GM12878 (cell line): Measurements from ENCODE around the gene LYPLA2. TPM values are rescaled to one million over a fixed set of nuclear protein-coding genes. Genes with fewer than 3 reads are reported as not detected.

ENCODE experiments used
- CBX3 ChIP-seq: fragments of 200-600 bp; sonication (generic); IDR thresholded peaks from 2 replicates; pipeline ENCODE4 v1.6.1; 2016; ENCODE audit warnings: low read depth, borderline replicate concordance
- CTCF ChIP-seq, 3 experiments: IDR thresholded peaks in 2 of 3; conservative IDR thresholded peaks in 1 of 3; 2 replicates each; pipeline ENCODE4 v1.5.1; 2011; ENCODE audit warnings: low read depth in 3 of 3, low read length in 3 of 3, mild to moderate bottlenecking in 3 of 3, control low read depth in 2 of 3, moderate library complexity in 2 of 3, inconsistent platforms in 1 of 3, mixed read lengths in 1 of 3; ENCODE audit not compliant: control insufficient read depth in 2 of 3, insufficient read depth in 1 of 3; ENCODE audit errors: extremely low read depth in 1 of 3
- GABPA ChIP-seq: IDR thresholded peaks from 2 replicates; pipeline ENCODE4 v1.6.1; 2014; ENCODE audit warnings: antibody characterized with exemption, low read depth, mild to moderate bottlenecking, inconsistent platforms
- NFYA ChIP-seq: IDR thresholded peaks from 2 replicates; pipeline ENCODE4 v1.6.1; 2011; ENCODE audit warnings: low read depth, mild to moderate bottlenecking, low read length, improper control_type of control experiment, borderline replicate concordance
- ZNF24 ChIP-seq: fragments of 450-650 bp; IDR thresholded peaks from 2 replicates; pipeline ENCODE4 v1.6.1; 2017; ENCODE audit warnings: antibody characterized with exemption, mild to moderate bottlenecking
- polyA plus RNA-seq, 11 experiments: library from polyadenylated mRNA; depleted of rRNA in 4 of 11; unstranded in 6 of 11; stranded (reverse) in 5 of 11; fragments of >200 nt; fragmentation: Nextera tagmentation in 4 of 11; fragmentation: Illumina TruSeq in 1 of 11; extraction: Ambion mirVana in 4 of 11; extraction: Trizol in 1 of 11; gene quantifications; 1 replicate in 1 of 11; 2 replicates in 10 of 11; pipeline versions ENCODE4 v1.2.1 to v1.2.3, GENCODE V29; 2011 to 2016; ENCODE audit warnings: inconsistent platforms in 2 of 11, missing spikeins in 2 of 11, low read depth in 1 of 11
- total RNA-seq, 4 experiments: library from RNA; depleted of rRNA in 3 of 4; stranded (reverse); fragments of >200 nt in 3 of 4; fragmentation: Illumina TruSeq in 1 of 4; extraction: Trizol in 1 of 4; gene quantifications; 2 replicates each; pipeline versions ENCODE4 v1.2.1 to v1.2.3, GENCODE V29; 2013 to 2021
- TF ChIP-seq, protein P1 (sequence below): fragments of 450-650 bp; IDR thresholded peaks from 2 replicates; pipeline ENCODE4 v1.6.1; 2017; ENCODE audit warnings: mild to moderate bottlenecking
- TF ChIP-seq, protein P2 (sequence below): fragments of 450-650 bp; IDR thresholded peaks from 2 replicates; pipeline ENCODE4 v1.6.1; 2016; ENCODE audit warnings: mild to moderate bottlenecking
- TF ChIP-seq, protein P3 (sequence below): fragments of 450-650 bp; IDR thresholded peaks from 2 replicates; pipeline ENCODE4 v1.6.1; 2018; ENCODE audit warnings: mild to moderate bottlenecking, low read depth, moderate library complexity; ENCODE audit not compliant: partially characterized antibody

Gene LYPLA2
- total and polyA plus RNA-seq, 10 of the 15 experiments (the other 5 are each of a cell fraction or from before 2014, with no cell fraction given) = 2.7 to 129 (median 62.3) TPM

GRCh38 chr1:23777979-23778814, 12.7 kb upstream of the LYPLA2 start, which contains the start of gene PITHD1 (continued):
- TF ChIP-seq, protein P1, sequence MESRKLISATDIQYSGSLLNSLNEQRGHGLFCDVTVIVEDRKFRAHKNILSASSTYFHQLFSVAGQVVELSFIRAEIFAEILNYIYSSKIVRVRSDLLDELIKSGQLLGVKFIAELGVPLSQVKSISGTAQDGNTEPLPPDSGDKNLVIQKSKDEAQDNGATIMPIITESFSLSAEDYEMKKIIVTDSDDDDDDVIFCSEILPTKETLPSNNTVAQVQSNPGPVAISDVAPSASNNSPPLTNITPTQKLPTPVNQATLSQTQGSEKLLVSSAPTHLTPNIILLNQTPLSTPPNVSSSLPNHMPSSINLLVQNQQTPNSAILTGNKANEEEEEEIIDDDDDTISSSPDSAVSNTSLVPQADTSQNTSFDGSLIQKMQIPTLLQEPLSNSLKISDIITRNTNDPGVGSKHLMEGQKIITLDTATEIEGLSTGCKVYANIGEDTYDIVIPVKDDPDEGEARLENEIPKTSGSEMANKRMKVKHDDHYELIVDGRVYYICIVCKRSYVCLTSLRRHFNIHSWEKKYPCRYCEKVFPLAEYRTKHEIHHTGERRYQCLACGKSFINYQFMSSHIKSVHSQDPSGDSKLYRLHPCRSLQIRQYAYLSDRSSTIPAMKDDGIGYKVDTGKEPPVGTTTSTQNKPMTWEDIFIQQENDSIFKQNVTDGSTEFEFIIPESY = no peak
- TF ChIP-seq GABPA = peak; percentile 34; the same call in 1 of the 2 replicates
- no peak for TF ChIP-seq ZNF24
- TF ChIP-seq CBX3 = no peak
- no peak for TF ChIP-seq NFYA
- TF ChIP-seq, protein P2, sequence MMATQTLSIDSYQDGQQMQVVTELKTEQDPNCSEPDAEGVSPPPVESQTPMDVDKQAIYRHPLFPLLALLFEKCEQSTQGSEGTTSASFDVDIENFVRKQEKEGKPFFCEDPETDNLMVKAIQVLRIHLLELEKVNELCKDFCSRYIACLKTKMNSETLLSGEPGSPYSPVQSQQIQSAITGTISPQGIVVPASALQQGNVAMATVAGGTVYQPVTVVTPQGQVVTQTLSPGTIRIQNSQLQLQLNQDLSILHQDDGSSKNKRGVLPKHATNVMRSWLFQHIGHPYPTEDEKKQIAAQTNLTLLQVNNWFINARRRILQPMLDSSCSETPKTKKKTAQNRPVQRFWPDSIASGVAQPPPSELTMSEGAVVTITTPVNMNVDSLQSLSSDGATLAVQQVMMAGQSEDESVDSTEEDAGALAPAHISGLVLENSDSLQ = no peak
- TF ChIP-seq CTCF (IDR thresholded peaks at IDR 0.05 in 2 of 3, conservative IDR thresholded peaks at IDR 0.05 in 1 of 3; ENCODE audit: control insufficient read depth in 2 of 3, extremely low read depth in 1 of 3, insufficient read depth in 1 of 3, low read depth in 3 of 3, low read length in 3 of 3) = no peak
- TF ChIP-seq, protein P3, sequence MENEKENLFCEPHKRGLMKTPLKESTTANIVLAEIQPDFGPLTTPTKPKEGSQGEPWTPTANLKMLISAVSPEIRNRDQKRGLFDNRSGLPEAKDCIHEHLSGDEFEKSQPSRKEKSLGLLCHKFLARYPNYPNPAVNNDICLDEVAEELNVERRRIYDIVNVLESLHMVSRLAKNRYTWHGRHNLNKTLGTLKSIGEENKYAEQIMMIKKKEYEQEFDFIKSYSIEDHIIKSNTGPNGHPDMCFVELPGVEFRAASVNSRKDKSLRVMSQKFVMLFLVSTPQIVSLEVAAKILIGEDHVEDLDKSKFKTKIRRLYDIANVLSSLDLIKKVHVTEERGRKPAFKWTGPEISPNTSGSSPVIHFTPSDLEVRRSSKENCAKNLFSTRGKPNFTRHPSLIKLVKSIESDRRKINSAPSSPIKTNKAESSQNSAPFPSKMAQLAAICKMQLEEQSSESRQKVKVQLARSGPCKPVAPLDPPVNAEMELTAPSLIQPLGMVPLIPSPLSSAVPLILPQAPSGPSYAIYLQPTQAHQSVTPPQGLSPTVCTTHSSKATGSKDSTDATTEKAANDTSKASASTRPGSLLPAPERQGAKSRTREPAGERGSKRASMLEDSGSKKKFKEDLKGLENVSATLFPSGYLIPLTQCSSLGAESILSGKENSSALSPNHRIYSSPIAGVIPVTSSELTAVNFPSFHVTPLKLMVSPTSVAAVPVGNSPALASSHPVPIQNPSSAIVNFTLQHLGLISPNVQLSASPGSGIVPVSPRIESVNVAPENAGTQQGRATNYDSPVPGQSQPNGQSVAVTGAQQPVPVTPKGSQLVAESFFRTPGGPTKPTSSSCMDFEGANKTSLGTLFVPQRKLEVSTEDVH = no peak
